Subcutaneous adipose tissue (tissue), 4 donors: ENCODE results near the gene RNF152. TPM values are rescaled to one million over a fixed set of nuclear protein-coding genes. Genes with fewer than 3 reads are reported as not detected.

Source experiments
- total RNA-seq, 4 donors: library from RNA; depleted of rRNA; stranded (reverse); fragments of >200 nt; gene quantifications; one replicate each; pipeline ENCODE4 v1.1.0, GENCODE V29; 2016
- TF ChIP-seq, protein P1 (sequence below): fragments of 450-650 bp; IDR thresholded peaks from one replicate; pipeline ENCODE4 v1.5.1; 2016; ENCODE audit warnings: low read depth, mild to moderate bottlenecking, control low read depth, antibody characterized with exemption, moderate library complexity

RNF152 gene
- total RNA-seq, 4 donors from 2014 or later: 11.7 to 19.6 (median 17.0) TPM

- TF ChIP-seq, protein P1, sequence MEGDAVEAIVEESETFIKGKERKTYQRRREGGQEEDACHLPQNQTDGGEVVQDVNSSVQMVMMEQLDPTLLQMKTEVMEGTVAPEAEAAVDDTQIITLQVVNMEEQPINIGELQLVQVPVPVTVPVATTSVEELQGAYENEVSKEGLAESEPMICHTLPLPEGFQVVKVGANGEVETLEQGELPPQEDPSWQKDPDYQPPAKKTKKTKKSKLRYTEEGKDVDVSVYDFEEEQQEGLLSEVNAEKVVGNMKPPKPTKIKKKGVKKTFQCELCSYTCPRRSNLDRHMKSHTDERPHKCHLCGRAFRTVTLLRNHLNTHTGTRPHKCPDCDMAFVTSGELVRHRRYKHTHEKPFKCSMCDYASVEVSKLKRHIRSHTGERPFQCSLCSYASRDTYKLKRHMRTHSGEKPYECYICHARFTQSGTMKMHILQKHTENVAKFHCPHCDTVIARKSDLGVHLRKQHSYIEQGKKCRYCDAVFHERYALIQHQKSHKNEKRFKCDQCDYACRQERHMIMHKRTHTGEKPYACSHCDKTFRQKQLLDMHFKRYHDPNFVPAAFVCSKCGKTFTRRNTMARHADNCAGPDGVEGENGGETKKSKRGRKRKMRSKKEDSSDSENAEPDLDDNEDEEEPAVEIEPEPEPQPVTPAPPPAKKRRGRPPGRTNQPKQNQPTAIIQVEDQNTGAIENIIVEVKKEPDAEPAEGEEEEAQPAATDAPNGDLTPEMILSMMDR: no peak
Measured at GRCh38 chr18:61852496-61852895, 40.3 kb downstream of the RNF152 start.

- TF ChIP-seq, protein P1: no peak
Measured at GRCh38 chr18:61851940-61852451, 40.8 kb downstream of the RNF152 start.

DNA sequence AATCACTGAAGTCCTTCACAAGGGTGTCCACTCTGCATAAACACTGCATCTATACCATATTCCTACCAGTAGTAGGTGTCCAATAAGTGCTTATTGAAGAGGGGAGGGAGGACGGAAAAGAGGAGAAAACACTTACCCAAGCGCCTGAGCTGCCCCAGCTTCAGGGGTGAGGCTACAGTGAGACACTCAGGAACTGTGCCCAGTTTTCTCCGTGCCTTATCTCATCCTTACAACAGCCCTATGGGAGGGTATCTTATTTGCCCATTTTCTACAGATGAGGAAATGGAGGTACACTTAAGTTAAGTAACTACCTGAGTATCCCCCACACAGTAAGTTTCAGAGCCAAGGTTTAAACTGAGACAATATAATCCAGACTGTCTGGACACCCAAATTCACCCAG lies 41.5 kb downstream of the RNF152 start:
- TF ChIP-seq, protein P1: no peak

DNA sequence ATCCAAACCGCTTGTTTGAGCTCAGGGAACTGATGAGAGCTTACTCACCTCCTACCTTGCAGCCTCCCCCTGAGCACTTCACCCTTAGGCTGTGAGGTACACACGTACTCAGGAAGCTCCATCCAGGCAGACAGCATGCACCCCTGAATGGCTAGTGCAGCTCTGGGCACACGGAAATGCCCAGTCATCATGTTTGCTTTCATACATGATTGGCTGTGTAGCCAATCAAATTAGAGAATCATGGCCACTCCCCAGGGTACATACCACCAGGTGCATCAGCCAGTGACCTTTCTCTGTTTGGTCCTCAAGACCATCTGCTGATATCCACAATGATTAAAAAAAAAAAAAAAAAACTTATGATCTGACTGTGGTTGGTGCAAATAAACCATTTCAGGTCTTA lies 42.1 kb downstream of the RNF152 start:
- TF ChIP-seq, protein P1: no peak

- TF ChIP-seq, protein P1: no peak
Measured at GRCh38 chr18:61847164-61847791, 45.5 kb downstream of the RNF152 start.

DNA sequence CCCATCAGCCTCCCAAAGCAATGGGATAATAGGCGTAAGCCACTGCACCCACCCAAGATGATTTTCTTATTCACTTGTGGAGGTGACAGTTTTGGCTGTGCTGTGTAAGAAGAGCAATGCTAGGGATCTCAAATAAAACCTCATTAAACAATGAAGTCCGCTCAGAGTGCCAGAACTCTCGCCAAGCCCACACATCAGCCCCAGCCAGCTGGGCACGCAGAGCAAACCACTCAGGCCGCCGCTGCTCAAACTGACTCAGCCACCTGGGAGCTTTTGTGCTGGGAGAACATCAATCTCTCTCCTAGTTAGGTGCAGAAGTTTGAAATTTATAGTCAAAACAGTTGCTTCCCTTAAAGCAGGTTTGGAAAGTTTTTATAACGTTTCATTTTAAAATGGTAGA lies 47.6 kb downstream of the RNF152 start:
- TF ChIP-seq, protein P1: no peak

- TF ChIP-seq, protein P1: no peak
Measured at GRCh38 chr18:61844726-61845125, 48.1 kb downstream of the RNF152 start.
